GM12878 (cell line): Measurements from ENCODE around the gene CLEC16A. TPM values are rescaled to one million over a fixed set of nuclear protein-coding genes. Genes with fewer than 3 reads are reported as not detected.

Source experiments
- BACH1 ChIP-seq: fragments of 450-650 bp; IDR thresholded peaks from 2 replicates; pipeline ENCODE4 v1.6.1; 2017; ENCODE audit warnings: mild to moderate bottlenecking, borderline replicate concordance
- BMI1 ChIP-seq: fragments of 450-650 bp; IDR thresholded peaks from 2 replicates; pipeline ENCODE4 v1.6.1; 2016; ENCODE audit warnings: mild to moderate bottlenecking, moderate library complexity, borderline replicate concordance
- EP300 ChIP-seq, 2 experiments: fragments of 150-350 bp in 1 of 2; IDR thresholded peaks; 2 replicates each; pipeline ENCODE4 v1.6.1; 2011 to 2012; ENCODE audit warnings: low read depth in 2 of 2, low read length in 2 of 2, borderline replicate concordance in 1 of 2, improper control_type of control experiment in 1 of 2, inconsistent platforms in 1 of 2; ENCODE audit not compliant: control insufficient read depth in 1 of 2
- GATAD2B ChIP-seq: fragments of 450-650 bp; conservative IDR thresholded peaks from 2 replicates; pipeline ENCODE4 v1.6.1; 2017; ENCODE audit warnings: low read depth, mild to moderate bottlenecking, moderate library complexity
- HDGF ChIP-seq: fragments of 450-650 bp; IDR thresholded peaks from 2 replicates; pipeline ENCODE4 v1.6.1; 2016; ENCODE audit warnings: antibody characterized with exemption
- IKZF1 ChIP-seq: fragments of 450-650 bp; conservative IDR thresholded peaks from 2 replicates; pipeline ENCODE4 v1.6.1; 2017; ENCODE audit warnings: antibody characterized with exemption, mild to moderate bottlenecking
- MEF2B ChIP-seq: fragments of 450-650 bp; IDR thresholded peaks from 2 replicates; pipeline ENCODE4 v1.6.1; 2018; ENCODE audit warnings: mild to moderate bottlenecking, moderate library complexity; ENCODE audit not compliant: partially characterized antibody, poor library complexity, severe bottlenecking
- NRF1 ChIP-seq: conservative IDR thresholded peaks from 2 replicates; pipeline ENCODE4 v1.6.1; 2011; ENCODE audit warnings: mild to moderate bottlenecking, low read depth, low read length, improper control_type of control experiment
- POLR2AphosphoS5 ChIP-seq: IDR thresholded peaks from 2 replicates; pipeline ENCODE4 v1.6.1; 2011; ENCODE audit warnings: mild to moderate bottlenecking, low read length, inconsistent platforms
- RAD51 ChIP-seq: fragments of 450-650 bp; IDR thresholded peaks from 2 replicates; pipeline ENCODE4 v1.6.1; 2016; ENCODE audit warnings: moderate library complexity, mild to moderate bottlenecking, inconsistent platforms
- RFX5 ChIP-seq: IDR thresholded peaks from 2 replicates; pipeline ENCODE4 v1.6.1; 2011; ENCODE audit warnings: low read depth, low read length, improper control_type of control experiment
- SMARCA5 ChIP-seq: fragments of 450-650 bp; IDR thresholded peaks from 2 replicates; pipeline ENCODE4 v1.6.1; 2017; ENCODE audit warnings: mild to moderate bottlenecking
- SREBF2 ChIP-seq: IDR thresholded peaks from 2 replicates; pipeline ENCODE4 v1.6.1; 2012; ENCODE audit warnings: mild to moderate bottlenecking, low read length
- SRF ChIP-seq, 2 experiments: IDR thresholded peaks; 2 replicates each; pipeline ENCODE4 v1.6.1; 2011; ENCODE audit warnings: low read depth in 2 of 2, low read length in 2 of 2, mild to moderate bottlenecking in 1 of 2, moderate library complexity in 1 of 2
- TAF1 ChIP-seq: IDR thresholded peaks from 2 replicates; pipeline ENCODE4 v1.6.1; 2011; ENCODE audit warnings: mild to moderate bottlenecking, low read depth, low read length, borderline replicate concordance
- TCF12 ChIP-seq: IDR thresholded peaks from 2 replicates; pipeline ENCODE4 v1.6.1; 2011; ENCODE audit warnings: low read depth, mild to moderate bottlenecking, low read length
- YBX1 ChIP-seq: fragments of 450-650 bp; IDR thresholded peaks from 2 replicates; pipeline ENCODE4 v1.6.1; 2016; ENCODE audit warnings: antibody characterized with exemption
- ZNF217 ChIP-seq: fragments of 450-650 bp; IDR thresholded peaks from 2 replicates; pipeline ENCODE4 v1.6.1; 2017; ENCODE audit warnings: antibody characterized with exemption, mild to moderate bottlenecking
- ZNF622 ChIP-seq: fragments of 450-650 bp; IDR thresholded peaks from 2 replicates; pipeline ENCODE4 v1.6.1; 2017; ENCODE audit warnings: mild to moderate bottlenecking, inconsistent platforms
- polyA plus RNA-seq, 11 experiments: library from polyadenylated mRNA; depleted of rRNA in 4 of 11; unstranded in 6 of 11; stranded (reverse) in 5 of 11; fragments of >200 nt; fragmentation: Nextera tagmentation in 4 of 11; fragmentation: Illumina TruSeq in 1 of 11; extraction: Ambion mirVana in 4 of 11; extraction: Trizol in 1 of 11; gene quantifications; 1 replicate in 1 of 11; 2 replicates in 10 of 11; pipeline versions ENCODE4 v1.2.1 to v1.2.3, GENCODE V29; 2011 to 2016; ENCODE audit warnings: inconsistent platforms in 2 of 11, missing spikeins in 2 of 11, low read depth in 1 of 11
- total RNA-seq, 4 experiments: library from RNA; depleted of rRNA in 3 of 4; stranded (reverse); fragments of >200 nt in 3 of 4; fragmentation: Illumina TruSeq in 1 of 4; extraction: Trizol in 1 of 4; gene quantifications; 2 replicates each; pipeline versions ENCODE4 v1.2.1 to v1.2.3, GENCODE V29; 2013 to 2021
- TF ChIP-seq, protein P1 (sequence below): IDR thresholded peaks from 2 replicates; pipeline ENCODE4 v1.6.1; 2012; ENCODE audit warnings: mild to moderate bottlenecking, low read depth, low read length
- TF ChIP-seq, protein P2 (sequence below): fragments of 450-650 bp; conservative IDR thresholded peaks from 2 replicates; pipeline ENCODE4 v1.6.1; 2017; ENCODE audit warnings: mild to moderate bottlenecking, moderate library complexity
- TF ChIP-seq, protein P3 (sequence below): fragments of 450-650 bp; formaldehyde crosslinking; IDR thresholded peaks from 2 replicates; pipeline ENCODE4 v1.4.0; 2022; ENCODE audit warnings: mild to moderate bottlenecking, moderate library complexity
- TF ChIP-seq, protein P4 (sequence below): IDR thresholded peaks from 2 replicates; pipeline ENCODE4 v1.6.1; 2011; ENCODE audit warnings: low read depth, mild to moderate bottlenecking, low read length, moderate library complexity, borderline replicate concordance; ENCODE audit errors: extremely low read depth

The CLEC16A gene
- total and polyA plus RNA-seq, 10 of the 15 experiments (the other 5 are each of a cell fraction or from before 2014, with no cell fraction given), result 1.5 to 28.8 (median 19.2) TPM

DNA sequence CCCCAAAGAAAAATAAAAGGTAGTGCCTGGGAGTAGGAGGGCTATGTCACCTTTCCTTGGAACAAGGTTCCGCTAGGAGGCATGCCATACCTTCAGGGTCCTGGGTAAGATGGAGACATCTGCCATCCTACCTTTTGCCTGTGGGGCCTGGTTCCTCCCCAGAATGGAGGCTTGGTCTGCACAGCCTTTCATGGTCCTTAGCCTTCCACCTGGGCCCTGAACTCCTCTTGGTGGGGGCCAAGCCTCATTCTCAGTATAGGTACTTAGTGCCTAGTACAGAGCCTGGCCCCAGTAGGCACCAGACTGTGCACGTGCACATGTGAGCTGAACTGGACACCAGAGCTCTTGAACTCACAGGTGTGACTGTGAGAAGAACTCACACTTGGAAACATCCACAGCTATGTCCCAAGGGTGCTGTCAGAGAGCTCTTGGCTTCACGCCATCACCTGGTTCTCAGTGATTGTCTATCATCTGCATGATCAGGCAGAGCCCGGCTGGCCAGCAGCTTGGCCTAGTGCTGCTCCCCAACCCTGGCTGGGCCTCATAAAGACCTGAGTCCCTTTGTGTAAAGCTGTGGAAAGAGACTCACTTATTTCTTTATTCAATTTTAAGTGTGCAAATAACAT lies 168.5 kb downstream of the CLEC16A start (continued):
- TF ChIP-seq, protein P1, sequence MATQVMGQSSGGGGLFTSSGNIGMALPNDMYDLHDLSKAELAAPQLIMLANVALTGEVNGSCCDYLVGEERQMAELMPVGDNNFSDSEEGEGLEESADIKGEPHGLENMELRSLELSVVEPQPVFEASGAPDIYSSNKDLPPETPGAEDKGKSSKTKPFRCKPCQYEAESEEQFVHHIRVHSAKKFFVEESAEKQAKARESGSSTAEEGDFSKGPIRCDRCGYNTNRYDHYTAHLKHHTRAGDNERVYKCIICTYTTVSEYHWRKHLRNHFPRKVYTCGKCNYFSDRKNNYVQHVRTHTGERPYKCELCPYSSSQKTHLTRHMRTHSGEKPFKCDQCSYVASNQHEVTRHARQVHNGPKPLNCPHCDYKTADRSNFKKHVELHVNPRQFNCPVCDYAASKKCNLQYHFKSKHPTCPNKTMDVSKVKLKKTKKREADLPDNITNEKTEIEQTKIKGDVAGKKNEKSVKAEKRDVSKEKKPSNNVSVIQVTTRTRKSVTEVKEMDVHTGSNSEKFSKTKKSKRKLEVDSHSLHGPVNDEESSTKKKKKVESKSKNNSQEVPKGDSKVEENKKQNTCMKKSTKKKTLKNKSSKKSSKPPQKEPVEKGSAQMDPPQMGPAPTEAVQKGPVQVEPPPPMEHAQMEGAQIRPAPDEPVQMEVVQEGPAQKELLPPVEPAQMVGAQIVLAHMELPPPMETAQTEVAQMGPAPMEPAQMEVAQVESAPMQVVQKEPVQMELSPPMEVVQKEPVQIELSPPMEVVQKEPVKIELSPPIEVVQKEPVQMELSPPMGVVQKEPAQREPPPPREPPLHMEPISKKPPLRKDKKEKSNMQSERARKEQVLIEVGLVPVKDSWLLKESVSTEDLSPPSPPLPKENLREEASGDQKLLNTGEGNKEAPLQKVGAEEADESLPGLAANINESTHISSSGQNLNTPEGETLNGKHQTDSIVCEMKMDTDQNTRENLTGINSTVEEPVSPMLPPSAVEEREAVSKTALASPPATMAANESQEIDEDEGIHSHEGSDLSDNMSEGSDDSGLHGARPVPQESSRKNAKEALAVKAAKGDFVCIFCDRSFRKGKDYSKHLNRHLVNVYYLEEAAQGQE, result no peak
- TF ChIP-seq BACH1 (no peak), NRF1 (no peak), SREBF2 (no peak), GATAD2B (peak; percentile 80), BMI1 (no peak), HDGF (0 out of 2 replicates have a peak, but pooled peaks have one; percentile 16), EP300 (IDR thresholded peaks at IDR 0.05; ENCODE audit: borderline replicate concordance in 1 of 2, control insufficient read depth in 1 of 2, low read depth in 2 of 2, low read length in 2 of 2) (no peak), TAF1 (no peak), ZNF217 (peak; percentile 46; the same call in 1 of the 2 replicates), IKZF1 (0 out of 2 replicates have a peak, but pooled peaks have one; percentile 38), RAD51 (no peak), ZNF622 (no peak), MEF2B (peak; percentile 97), SRF (IDR thresholded peaks at IDR 0.05; ENCODE audit: low read depth in 2 of 2, low read length in 2 of 2) (no peak), POLR2AphosphoS5 (peak; percentile 51; the same call in 1 of the 2 replicates), RFX5 (no peak), YBX1 (no peak), TCF12 (peak; percentile 71), SMARCA5 (no peak)
- TF ChIP-seq, protein P2, sequence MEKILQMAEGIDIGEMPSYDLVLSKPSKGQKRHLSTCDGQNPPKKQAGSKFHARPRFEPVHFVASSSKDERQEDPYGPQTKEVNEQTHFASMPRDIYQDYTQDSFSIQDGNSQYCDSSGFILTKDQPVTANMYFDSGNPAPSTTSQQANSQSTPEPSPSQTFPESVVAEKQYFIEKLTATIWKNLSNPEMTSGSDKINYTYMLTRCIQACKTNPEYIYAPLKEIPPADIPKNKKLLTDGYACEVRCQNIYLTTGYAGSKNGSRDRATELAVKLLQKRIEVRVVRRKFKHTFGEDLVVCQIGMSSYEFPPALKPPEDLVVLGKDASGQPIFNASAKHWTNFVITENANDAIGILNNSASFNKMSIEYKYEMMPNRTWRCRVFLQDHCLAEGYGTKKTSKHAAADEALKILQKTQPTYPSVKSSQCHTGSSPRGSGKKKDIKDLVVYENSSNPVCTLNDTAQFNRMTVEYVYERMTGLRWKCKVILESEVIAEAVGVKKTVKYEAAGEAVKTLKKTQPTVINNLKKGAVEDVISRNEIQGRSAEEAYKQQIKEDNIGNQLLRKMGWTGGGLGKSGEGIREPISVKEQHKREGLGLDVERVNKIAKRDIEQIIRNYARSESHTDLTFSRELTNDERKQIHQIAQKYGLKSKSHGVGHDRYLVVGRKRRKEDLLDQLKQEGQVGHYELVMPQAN, result no peak
- TF ChIP-seq, protein P3, sequence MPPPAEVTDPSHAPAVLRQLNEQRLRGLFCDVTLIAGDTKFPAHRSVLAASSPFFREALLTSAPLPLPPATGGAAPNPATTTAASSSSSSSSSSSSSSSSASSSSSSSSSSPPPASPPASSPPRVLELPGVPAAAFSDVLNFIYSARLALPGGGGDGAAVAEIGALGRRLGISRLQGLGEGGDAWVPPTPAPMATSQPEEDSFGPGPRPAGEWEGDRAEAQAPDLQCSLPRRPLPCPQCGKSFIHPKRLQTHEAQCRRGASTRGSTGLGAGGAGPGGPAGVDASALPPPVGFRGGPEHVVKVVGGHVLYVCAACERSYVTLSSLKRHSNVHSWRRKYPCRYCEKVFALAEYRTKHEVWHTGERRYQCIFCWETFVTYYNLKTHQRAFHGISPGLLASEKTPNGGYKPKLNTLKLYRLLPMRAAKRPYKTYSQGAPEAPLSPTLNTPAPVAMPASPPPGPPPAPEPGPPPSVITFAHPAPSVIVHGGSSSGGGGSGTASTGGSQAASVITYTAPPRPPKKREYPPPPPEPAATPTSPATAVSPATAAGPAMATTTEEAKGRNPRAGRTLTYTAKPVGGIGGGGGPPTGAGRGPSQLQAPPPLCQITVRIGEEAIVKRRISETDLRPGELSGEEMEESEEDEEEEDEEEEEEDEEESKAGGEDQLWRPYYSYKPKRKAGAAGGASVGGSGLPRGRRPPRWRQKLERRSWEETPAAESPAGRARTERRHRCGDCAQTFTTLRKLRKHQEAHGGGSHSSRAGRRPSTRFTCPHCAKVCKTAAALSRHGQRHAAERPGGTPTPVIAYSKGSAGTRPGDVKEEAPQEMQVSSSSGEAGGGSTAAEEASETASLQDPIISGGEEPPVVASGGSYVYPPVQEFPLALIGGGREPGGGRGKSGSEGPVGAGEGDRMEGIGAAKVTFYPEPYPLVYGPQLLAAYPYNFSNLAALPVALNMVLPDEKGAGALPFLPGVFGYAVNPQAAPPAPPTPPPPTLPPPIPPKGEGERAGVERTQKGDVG (CRISPR knock-in tag), result no peak
- TF ChIP-seq, protein P4, sequence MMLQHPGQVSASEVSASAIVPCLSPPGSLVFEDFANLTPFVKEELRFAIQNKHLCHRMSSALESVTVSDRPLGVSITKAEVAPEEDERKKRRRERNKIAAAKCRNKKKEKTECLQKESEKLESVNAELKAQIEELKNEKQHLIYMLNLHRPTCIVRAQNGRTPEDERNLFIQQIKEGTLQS, result no peak
